ENCODE results near the gene GCLM. TPM values are rescaled to one million over a fixed set of nuclear protein-coding genes. Genes with fewer than 3 reads are reported as not detected.
"Not testable (repeated sequence)": the region's sequence is repeated elsewhere in the genome, so short reads cannot be mapped to it uniquely, and the experiment has no call there.

GCLM gene
- polyA plus RNA-seq, 3 donors = 1.2 to 4.4 (median 3.2) TPM

DNA sequence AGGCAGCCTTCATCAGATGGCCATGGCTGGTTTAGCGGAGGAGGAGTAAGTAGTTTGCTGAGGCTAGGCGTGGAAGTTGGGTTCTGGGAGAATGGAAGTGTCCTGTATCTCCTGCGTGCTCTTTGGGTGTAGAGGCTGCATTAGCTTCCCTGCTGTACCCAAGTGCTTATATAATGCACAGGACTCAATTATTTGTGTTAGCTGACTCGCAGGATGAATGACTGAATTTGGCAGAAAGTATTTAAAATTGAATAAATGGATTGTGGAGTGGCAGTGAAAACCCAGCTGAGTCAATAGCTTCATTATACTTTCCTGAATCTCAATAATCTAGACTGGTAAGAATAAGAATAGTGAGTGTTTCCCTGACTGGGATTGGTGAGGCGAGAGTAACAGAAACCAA, 44.0 kb downstream of the GCLM start:
- H3K4me1 ChIP-seq (ENCODE audit: control insufficient read depth in 1 of 2, insufficient read depth in 2 of 2, low read length in 2 of 2) = no peaks in the 10 kb centered on the region
- H3K9ac ChIP-seq (ENCODE audit: insufficient read depth, low read length, poor library complexity, severe bottlenecking) = no peak overlapping the region
- H3K79me2 ChIP-seq (ENCODE audit: insufficient read depth, low read length) = no peaks in the 10 kb centered on the region
- Mint-ChIP-seq H3K4me3 (no peak overlapping the region), H3K27me3 (ENCODE audit: low read depth in 3 of 3) (peaks cover 0 to 5% (median 2%) of the 10 kb centered on the region in 3 donors), H3K36me3 (peaks cover 31 to 33% of the 10 kb centered on the region in 2 donors), H3K4me1 (no peaks in the 10 kb centered on the region), H3K27ac (no peak overlapping the region), H3K9me3 (peaks cover 0 to 4% (median 0%) of the 10 kb centered on the region in 7 donors)
- no peaks in the 10 kb centered on the region for H4K20me1 ChIP-seq (ENCODE audit: insufficient read depth, low read length)
- 87% methylated on average over 3 of the region's 5 CpGs for WGBS (ENCODE audit: insufficient coverage)
- H2AFZ ChIP-seq (ENCODE audit: insufficient read depth, low read depth, low read length, poor library complexity, severe bottlenecking) = no peak overlapping the region
- H3K27ac ChIP-seq (ENCODE audit: low read depth in 1 of 2, low read length in 2 of 2) = no peak overlapping the region
- no peaks in the 10 kb centered on the region for H3K27me3 ChIP-seq (ENCODE audit: control insufficient read depth in 2 of 2, insufficient read depth in 2 of 2, low read length in 2 of 2)
- no peaks in the 10 kb centered on the region for H3K9me3 ChIP-seq (replicated peaks in 1 of 2; ENCODE audit: control insufficient read depth in 1 of 2, insufficient read depth in 1 of 2, low read length in 2 of 2)
- intact Hi-C loops (cut with micrococcal nuclease) = no loop called here
- TF ChIP-seq, protein P1, sequence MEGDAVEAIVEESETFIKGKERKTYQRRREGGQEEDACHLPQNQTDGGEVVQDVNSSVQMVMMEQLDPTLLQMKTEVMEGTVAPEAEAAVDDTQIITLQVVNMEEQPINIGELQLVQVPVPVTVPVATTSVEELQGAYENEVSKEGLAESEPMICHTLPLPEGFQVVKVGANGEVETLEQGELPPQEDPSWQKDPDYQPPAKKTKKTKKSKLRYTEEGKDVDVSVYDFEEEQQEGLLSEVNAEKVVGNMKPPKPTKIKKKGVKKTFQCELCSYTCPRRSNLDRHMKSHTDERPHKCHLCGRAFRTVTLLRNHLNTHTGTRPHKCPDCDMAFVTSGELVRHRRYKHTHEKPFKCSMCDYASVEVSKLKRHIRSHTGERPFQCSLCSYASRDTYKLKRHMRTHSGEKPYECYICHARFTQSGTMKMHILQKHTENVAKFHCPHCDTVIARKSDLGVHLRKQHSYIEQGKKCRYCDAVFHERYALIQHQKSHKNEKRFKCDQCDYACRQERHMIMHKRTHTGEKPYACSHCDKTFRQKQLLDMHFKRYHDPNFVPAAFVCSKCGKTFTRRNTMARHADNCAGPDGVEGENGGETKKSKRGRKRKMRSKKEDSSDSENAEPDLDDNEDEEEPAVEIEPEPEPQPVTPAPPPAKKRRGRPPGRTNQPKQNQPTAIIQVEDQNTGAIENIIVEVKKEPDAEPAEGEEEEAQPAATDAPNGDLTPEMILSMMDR (IDR thresholded peaks at IDR 0.05) = no peak
- no peak overlapping the region for H3K4me2 ChIP-seq (replicated peaks; ENCODE audit: extremely low read depth, low read length, poor library complexity, severe bottlenecking)
- H3K36me3 ChIP-seq (replicated peaks in 1 of 2; ENCODE audit: control insufficient read depth in 1 of 2, insufficient read depth in 2 of 2, low read length in 2 of 2) = peaks cover 19 to 30% of the 10 kb centered on the region in 2 donors
- no peak overlapping the region for H3K4me3 ChIP-seq (replicated peaks in 1 of 3; ENCODE audit: low read depth in 2 of 3, low read length in 3 of 3)
- DNase-seq = no peak

DNA sequence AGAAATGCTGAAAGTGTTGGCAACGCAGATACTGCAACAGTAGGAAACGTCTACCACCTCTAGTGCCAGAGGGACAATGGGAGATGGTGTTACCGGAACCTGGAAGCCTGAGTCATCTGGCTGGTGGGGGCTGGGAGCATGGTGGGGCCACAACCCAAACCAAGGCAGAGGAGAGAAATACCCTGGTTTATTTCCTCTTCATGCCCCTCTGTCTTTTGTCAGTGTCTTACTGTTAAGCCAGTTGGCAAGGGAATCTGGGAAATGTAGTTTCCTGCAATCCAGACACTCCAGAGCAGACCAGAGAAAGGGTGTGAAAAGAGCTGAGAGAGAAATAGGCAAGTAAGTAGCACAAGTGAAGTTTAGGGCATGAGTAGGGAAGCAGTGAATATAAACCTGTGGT, 45.1 kb downstream of the GCLM start:
- Histone ChIP-seq H3K9me3 (replicated peaks in 1 of 2; ENCODE audit: control insufficient read depth in 1 of 2, insufficient read depth in 1 of 2, low read length in 2 of 2) (no peaks in the 10 kb centered on the region), H3K79me2 (ENCODE audit: insufficient read depth, low read length) (no peaks in the 10 kb centered on the region), H3K4me1 (ENCODE audit: control insufficient read depth in 1 of 2, insufficient read depth in 2 of 2, low read length in 2 of 2) (no peaks in the 10 kb centered on the region), H3K36me3 (replicated peaks in 1 of 2; ENCODE audit: control insufficient read depth in 1 of 2, insufficient read depth in 2 of 2, low read length in 2 of 2) (peaks cover 8 to 19% of the 10 kb centered on the region in 2 donors), H3K27ac (ENCODE audit: low read depth in 1 of 2, low read length in 2 of 2) (no peak overlapping the region), H3K27me3 (ENCODE audit: control insufficient read depth in 2 of 2, insufficient read depth in 2 of 2, low read length in 2 of 2) (no peaks in the 10 kb centered on the region), H3K4me2 (replicated peaks; ENCODE audit: extremely low read depth, low read length, poor library complexity, severe bottlenecking) (no peak overlapping the region), H4K20me1 (ENCODE audit: insufficient read depth, low read length) (no peaks in the 10 kb centered on the region), H3K9ac (ENCODE audit: insufficient read depth, low read length, poor library complexity, severe bottlenecking) (no peak overlapping the region), H2AFZ (ENCODE audit: insufficient read depth, low read depth, low read length, poor library complexity, severe bottlenecking) (no peak overlapping the region), H3K4me3 (replicated peaks in 1 of 3; ENCODE audit: low read depth in 2 of 3, low read length in 3 of 3) (no peak overlapping the region)
- Mint-ChIP-seq H3K9me3 (peaks cover 0 to 4% (median 0%) of the 10 kb centered on the region in 7 donors), H3K36me3 (peaks cover 20 to 22% of the 10 kb centered on the region in 2 donors), H3K4me1 (no peaks in the 10 kb centered on the region), H3K27ac (no peak overlapping the region), H3K27me3 (ENCODE audit: low read depth in 3 of 3) (peaks cover 0 to 5% (median 2%) of the 10 kb centered on the region in 3 donors), H3K4me3 (no peak overlapping the region)
- WGBS (ENCODE audit: insufficient coverage) = no CpG with 5 or more reads among the region's 3 CpGs
- TF ChIP-seq, protein P1 (IDR thresholded peaks at IDR 0.05) = no peak
- intact Hi-C loops (cut with micrococcal nuclease) = no loop called here
- DNase-seq = no peak

DNA sequence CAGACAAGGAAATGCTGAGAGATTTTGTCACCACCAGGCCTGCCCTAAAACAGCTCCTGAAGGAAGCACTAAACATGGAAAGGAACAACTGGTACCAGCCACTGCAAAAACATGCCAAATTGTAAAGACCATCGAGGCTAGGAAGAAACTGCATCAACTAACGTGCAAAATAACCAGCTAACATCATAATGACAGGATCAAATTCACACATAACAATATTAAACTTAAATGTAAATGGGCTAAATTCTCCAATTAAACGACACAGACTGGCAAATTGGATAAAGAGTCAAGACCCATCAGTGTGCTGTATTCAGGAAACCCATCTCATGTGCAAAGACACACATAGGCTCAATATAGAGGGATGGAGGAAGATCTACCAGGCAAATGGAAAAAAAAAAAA, 51.6 kb downstream of the GCLM start:
- H3K4me2 ChIP-seq (replicated peaks; ENCODE audit: extremely low read depth, low read length, poor library complexity, severe bottlenecking); H3K9ac ChIP-seq (ENCODE audit: insufficient read depth, low read length, poor library complexity, severe bottlenecking); H3K4me3 ChIP-seq (replicated peaks in 1 of 3; ENCODE audit: low read depth in 2 of 3, low read length in 3 of 3); H2AFZ ChIP-seq (ENCODE audit: insufficient read depth, low read depth, low read length, poor library complexity, severe bottlenecking); H3K4me1 Mint-ChIP-seq; H3K27me3 ChIP-seq (ENCODE audit: control insufficient read depth in 2 of 2, insufficient read depth in 2 of 2, low read length in 2 of 2); H3K9me3 ChIP-seq (replicated peaks in 1 of 2; ENCODE audit: control insufficient read depth in 1 of 2, insufficient read depth in 1 of 2, low read length in 2 of 2); H3K27ac ChIP-seq (ENCODE audit: low read depth in 1 of 2, low read length in 2 of 2); H3K4me3 Mint-ChIP-seq; H3K79me2 ChIP-seq (ENCODE audit: insufficient read depth, low read length); H4K20me1 ChIP-seq (ENCODE audit: insufficient read depth, low read length); intact Hi-C loops (cut with micrococcal nuclease); H3K36me3 ChIP-seq (replicated peaks in 1 of 2; ENCODE audit: control insufficient read depth in 1 of 2, insufficient read depth in 2 of 2, low read length in 2 of 2); H3K4me1 ChIP-seq (ENCODE audit: control insufficient read depth in 1 of 2, insufficient read depth in 2 of 2, low read length in 2 of 2); H3K27ac Mint-ChIP-seq; DNase-seq; H3K36me3 Mint-ChIP-seq; H3K27me3 Mint-ChIP-seq (ENCODE audit: low read depth in 3 of 3): not testable (repeated sequence)
- H3K9me3 Mint-ChIP-seq = peaks cover 10 to 34% (median 16%) of the 10 kb centered on the region in 7 donors
- WGBS (ENCODE audit: insufficient coverage) = no CpG with 5 or more reads among the region's 3 CpGs

Measured in CD14-positive monocyte (primary cell).